ENCODE measurements around the gene CDCP2.
"Not testable (repeated sequence)": the region's sequence is repeated elsewhere in the genome, so short reads cannot be mapped to it uniquely, and the experiment has no call there.

The CDCP2 gene

DNA sequence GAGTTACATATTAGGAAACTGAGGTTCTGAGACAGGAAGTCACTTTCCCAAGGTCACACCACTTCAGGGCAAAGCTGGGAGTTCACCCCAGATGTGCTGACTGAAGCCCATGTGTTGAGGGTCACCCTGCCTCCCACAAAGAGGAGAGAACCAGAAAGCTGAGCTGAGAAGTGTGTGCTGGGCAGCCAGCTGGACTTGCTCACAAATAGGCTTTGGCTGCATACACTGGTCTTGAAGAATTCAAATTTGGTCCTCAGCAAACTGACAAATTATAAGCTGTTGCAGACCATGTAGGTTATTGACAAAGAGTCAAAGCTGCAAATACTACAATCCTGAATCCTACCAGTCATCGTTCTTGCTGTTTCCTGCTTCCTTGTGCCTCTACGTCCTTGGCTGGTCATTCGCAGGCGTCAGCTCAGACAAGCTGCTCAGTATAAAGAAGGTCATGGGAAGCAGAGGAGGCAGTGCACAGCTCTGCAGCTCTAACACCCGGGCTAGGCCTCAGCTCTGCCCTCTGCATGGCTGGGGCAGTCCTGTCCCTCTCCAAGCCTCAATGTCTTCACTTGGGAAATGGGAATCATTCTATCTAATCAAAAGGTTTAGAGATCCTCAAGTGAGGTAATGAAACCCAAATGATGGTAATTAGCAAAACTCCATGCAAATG lies 40.0 kb downstream of the CDCP2 start:
- no peak for DNase-seq

DNA sequence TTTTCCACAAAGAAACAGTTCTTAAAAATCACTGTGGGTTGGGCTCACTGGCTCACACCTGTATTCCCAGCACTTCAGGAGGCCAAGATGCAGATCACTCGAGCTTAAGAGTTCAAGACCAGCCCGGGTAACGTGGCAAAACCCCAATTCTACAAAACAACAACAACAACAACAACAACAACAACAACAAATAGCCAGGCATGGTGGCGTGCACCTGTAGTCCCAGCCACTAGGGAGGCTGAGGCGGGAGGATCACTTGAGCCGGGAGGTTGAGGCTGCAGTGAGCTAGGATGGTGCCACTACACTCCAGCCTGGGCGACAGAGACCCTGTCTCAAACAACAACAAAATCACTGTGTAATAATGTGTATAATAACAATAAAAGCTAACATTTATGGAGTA lies 40.8 kb downstream of the CDCP2 start:
- DNase-seq, result no peak

DNA sequence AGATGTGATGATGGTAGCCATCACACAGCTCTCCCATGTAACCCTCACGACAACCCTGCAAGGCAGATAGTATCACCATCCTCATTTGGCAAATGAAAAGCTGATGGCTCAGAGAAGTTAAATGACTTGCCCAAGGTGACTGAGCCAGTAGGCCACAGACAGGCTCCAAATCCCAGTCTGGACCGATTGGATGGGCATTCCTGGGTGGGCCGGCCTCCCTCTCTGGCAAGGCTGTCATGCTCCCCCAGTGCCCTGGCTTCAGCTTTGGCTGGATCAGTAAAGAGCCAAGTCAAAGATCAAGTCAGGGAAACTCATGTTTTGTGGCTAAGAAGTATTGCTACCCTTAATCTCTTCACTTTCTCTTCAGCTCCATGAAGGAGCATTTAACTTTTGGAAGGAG lies 41.2 kb downstream of the CDCP2 start:
- DNase-seq, result no peak

- DNase-seq, result no peak
These were observed 41.8 kb downstream of the CDCP2 start for GRCh38 chr1:54110996-54111395.

GRCh38 chr1:54109129-54110090 lies 43.4 kb downstream of the CDCP2 start:
- DNase-seq, result no peak

GRCh38 chr1:54108156-54108555 lies 44.6 kb downstream of the CDCP2 start:
- DNase-seq, result no peak

- no peak for DNase-seq
These were observed 45.7 kb downstream of the CDCP2 start for GRCh38 chr1:54107131-54107530.

DNA sequence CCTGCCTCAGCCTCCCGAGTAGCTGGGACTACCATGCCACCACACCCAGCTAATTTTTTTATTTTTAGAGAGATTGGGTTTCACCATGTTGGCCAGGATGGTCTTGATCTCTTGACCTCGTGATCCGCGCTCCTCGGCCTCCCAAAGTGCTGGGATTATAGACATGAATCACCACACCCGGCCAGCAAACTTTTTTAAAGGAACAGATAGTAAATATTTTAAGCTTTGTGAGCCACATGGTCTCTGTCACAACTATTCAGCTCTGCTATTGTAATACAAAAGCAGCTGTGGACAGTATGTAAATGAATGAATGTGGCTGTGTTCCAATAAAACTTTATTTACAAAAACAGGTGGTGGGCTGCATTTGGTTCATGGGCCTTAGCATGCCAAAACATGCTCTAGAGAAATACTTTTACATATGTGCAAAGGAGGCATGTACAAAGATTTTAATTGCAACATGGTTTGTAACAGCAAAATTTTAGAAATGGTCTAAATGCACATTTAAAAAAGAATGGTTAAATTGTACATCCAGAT lies 47.0 kb downstream of the CDCP2 start:
- DNase-seq, result no peak

DNA sequence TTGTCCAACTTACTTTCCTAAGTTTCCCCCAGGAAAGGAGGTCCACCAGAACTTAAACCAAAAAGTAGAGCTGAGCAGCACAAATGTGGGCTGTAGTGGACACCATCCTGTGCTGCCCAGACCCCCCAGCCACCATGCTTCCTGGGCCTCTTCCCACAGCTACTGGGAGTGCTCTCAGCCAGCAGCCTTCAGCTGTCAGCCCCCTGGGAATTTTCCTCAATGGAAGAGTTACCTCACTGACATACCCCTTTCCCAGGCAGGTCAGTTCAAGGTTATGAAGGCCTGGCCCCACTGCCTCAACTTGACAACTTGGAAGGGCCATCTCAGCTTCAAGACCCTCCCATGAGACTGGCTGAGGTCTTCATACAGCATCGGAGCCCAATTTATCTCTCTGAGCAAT lies 47.7 kb downstream of the CDCP2 start:
- no peak for DNase-seq

- not testable (repeated sequence) for DNase-seq
These were observed 48.2 kb downstream of the CDCP2 start for GRCh38 chr1:54104613-54105012.

DNA sequence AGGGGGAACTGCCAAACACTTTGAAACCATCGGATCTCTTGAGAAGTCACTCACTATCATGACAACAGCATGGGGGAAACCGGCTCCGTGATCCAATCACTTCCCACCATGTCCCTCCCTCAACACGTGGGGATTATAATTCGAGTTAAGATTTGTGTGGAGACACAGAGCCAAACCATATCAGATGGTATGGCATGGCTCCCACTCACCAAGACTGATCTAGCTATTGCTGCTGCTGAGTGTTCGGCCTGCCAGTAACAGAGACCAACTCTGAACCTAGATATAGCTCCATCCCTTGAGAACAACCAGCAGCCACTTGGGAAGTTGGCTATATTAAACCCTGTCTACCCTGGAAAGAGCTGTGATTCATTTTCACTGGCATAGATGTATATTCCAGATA lies 49.4 kb downstream of the CDCP2 start:
- no peak for DNase-seq

DNA sequence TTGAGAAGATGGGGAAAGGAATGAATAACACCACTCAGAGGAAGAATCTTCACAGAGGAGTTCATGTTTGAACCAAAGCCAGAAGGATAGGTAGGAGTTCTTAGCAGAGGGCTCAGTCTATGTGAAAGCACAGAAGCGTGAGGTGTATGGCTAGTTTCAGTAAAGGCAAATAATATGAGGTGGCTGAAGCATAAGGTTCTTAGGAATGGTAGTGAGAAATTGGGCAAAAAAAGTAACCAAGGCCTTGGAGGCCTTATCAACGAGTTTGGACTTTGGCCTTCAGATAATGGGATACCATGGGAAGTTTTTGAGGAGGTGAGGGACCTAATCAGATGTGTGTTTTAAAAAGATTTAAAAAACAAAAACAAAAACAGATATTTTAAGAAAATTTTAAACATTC lies 52.3 kb downstream of the CDCP2 start:
- no peak for DNase-seq

DNA sequence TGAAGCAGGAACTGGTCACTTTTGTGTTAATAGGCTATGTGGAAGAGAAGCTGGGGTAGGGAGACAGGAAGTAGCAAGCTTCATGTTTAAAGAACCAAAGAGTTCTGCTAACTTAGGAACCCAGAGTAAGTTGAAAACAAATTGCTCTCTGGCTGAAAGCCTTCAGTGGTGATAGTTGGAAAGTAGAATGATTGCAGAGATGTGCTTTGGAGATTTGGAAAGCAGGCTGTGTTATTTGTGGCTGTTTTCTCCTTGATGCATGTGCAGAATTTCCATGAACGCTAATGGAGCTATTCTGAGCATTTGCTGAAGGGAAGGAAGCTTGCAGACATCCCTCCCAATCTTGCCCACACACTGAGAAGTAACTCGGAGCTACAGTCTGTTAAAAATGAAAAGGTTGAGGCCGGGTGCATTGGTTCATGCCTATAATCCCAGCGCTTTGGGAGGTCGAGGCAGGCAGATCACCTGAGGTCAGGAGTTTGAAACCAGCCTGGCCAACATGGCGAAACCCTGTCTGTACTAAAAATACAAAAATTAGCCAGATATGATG lies 53.7 kb downstream of the CDCP2 start:
- no peak for DNase-seq

GRCh38 chr1:54096877-54097240 lies 55.9 kb downstream of the CDCP2 start:
- DNase-seq, result no peak

GRCh38 chr1:54096227-54096876 lies 56.4 kb downstream of the CDCP2 start:
- no peak for DNase-seq

- no peak for DNase-seq
These were observed 57.1 kb downstream of the CDCP2 start for GRCh38 chr1:54095546-54096226.

DNA sequence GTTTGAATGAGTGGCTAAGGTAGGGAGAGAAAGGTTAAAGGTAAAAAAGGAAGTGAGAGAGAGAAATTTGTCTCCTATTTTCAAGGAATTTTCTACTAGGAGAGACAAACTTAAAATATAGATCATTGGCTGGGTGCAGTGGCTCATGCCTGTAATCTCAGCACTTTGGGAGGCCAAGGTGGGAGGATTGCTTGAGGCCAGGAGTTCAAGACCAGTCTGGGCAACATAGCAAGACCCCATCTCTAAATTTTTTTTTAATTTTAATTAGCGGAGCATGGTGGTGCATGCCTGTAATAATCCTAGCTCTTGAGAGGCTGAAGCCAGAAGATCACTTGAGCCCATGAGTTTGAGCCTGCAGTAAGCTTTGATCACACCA lies 58.1 kb downstream of the CDCP2 start:
- not testable (repeated sequence) for DNase-seq

DNA sequence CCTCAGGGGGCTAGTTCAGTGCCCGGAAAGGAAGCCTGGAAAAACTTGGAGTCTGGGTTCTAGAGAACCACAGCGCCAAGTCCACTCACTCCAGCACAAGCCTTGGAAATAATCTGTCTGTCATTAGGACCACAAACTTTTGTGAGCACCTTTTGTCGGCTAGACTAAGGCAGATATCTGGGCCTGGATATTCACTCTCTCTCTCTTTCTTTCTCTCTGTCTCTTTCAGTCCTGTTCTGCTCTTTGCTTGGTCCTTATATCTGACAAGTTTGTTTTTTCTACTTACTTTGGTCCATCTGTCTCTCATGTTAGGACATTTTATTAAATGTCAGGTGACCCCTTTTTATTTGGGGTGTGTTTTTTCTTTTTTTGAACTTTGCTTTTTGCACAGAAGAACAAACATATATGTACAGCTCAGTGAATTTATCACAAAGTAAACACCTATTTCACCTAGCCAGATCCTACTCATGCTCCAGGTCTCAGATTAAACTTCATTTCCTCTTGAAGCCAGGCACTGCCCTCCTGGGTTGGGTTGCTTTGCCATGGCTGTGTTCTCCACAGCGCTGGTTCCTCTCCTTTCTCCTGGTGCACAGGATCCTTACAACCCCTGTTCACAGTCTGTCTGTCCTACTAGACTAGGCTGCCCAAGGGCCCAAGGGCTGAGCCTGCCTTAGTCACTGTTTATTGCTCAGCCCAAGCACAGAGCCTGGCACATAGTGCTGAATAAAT lies 58.6 kb downstream of the CDCP2 start:
- DNase-seq, result no peak

GRCh38 chr1:54091666-54092065 lies 61.1 kb downstream of the CDCP2 start:
- DNase-seq, result no peak

GRCh38 chr1:54088385-54088784 lies 64.4 kb downstream of the CDCP2 start:
- no peak for DNase-seq

DNA sequence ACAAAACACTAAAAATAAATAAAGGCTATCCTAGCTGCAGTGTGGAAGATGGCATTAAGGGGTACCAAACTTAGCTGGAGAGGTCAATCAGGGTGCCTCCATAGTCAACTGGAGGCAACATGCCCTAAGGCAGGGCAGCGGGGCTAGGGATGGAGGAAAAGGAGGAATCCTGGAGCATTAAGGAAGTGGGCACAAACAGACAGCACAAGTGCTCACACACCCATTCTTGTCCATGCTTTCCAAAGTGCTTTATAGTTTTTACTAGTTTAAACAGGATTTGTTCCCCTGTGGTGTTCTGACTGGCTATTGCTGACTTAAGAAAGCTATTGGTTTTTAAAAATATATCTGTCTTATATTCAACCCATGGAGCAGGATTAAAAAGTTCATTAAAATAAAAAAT lies 66.0 kb downstream of the CDCP2 start:
- DNase-seq, result no peak

- no peak for DNase-seq
These were observed 68.0 kb downstream of the CDCP2 start for GRCh38 chr1:54084794-54085193.

Measured in DMS79 (cell line).